GM10248 (cell line): ENCODE measurements around the gene TEAD1.

Source experiments
- CTCF ChIA-PET: fragments of 300-600 bp; sonication (Branson Sonifier 250); formaldehyde crosslinking; extraction: SDS; loops from one replicate; lab custom pipeline; 2021; ENCODE audit warnings: antibody characterized with exemption; lab: Yijun Ruan, JAX
- POLR2A ChIA-PET: fragments of 350-650 bp; sonication (Branson Sonifier 250); formaldehyde crosslinking; extraction: SDS; loops from one replicate; lab custom pipeline; 2020; ENCODE audit warnings: antibody characterized with exemption; lab: Yijun Ruan, JAX
- DNase-seq: peaks from one replicate; pipeline ENCODE4 v3.0.0; 2012; ENCODE audit errors: extremely low spot score
- CTCF ChIP-seq: IDR thresholded peaks from 2 replicates; pipeline ENCODE4 v1.5.1; 2012; ENCODE audit warnings: mild to moderate bottlenecking, low read depth; ENCODE audit errors: extremely low read depth, missing control alignments, control extremely low read depth

TEAD1 gene

DNA sequence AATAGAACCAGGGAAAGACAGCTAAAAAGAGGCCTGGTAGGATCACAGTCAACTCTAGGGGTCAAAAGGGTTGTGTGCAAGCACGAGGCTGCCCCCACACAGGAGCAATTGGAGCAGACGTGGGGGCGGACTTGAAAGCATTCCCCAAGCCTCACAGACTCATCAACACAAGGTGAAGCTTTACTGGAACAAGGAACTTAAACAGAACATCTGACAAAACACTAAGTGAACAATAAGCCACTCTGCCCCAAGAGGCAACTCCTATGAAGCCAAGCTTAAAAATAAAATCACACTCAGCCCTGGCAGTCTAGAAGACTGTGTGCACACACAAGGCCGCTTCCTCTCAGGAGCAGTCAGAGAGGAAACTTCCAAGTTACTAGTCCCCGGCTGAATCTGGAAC lies 32.2 kb upstream of the TEAD1 start:
- CTCF ChIA-PET, result interaction anchor here (0.8 to 1.8 kb wide), 6 partner anchors 18 to 353 kb away, joined by 3 to 4 read pairs (median 3); no protein-coding TSS in a partner anchor
- no peak for TF ChIP-seq CTCF
- DNase-seq, result no peak
- POLR2A ChIA-PET, result no interaction called here

GRCh38 chr11:12642806-12643428 lies 31.3 kb upstream of the TEAD1 start:
- TF ChIP-seq CTCF, result no peak
- no peak for DNase-seq
- ChIA-PET CTCF (interaction anchor here (0.8 kb wide), 1 partner anchor 36 kb away, joined by 3 read pairs; no protein-coding TSS in a partner anchor), POLR2A (no interaction called here)

DNA sequence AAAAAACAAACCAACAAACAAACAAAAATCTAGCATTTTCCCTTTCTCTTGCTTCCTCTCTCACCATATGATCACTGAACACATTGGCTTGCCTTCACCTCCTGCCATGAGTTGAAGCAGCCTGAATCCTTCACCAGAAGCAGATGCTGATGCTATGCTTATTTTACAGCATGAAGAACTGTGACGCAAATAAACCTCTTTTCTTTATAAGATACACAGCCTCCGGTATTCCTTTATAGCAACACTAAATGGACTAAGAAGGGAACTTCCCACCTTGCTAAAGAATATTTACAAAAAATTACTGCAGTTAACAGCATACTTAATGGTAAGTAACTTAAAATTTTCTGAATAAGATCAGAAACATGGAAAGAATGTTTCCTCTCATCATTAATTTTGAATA lies 27.7 kb upstream of the TEAD1 start:
- no peak for DNase-seq

GRCh38 chr11:12653729-12654128 lies 20.5 kb upstream of the TEAD1 start:
- TF ChIP-seq CTCF, result no peak
- POLR2A ChIA-PET, result no interaction called here
- CTCF ChIA-PET, result no interaction called here
- DNase-seq, result no peak

More for the DNA sequence above, 27.7 kb upstream of the TEAD1 start:
- ChIA-PET POLR2A (no interaction called here), CTCF (no interaction called here)
- TF ChIP-seq CTCF, result no peak

DNA sequence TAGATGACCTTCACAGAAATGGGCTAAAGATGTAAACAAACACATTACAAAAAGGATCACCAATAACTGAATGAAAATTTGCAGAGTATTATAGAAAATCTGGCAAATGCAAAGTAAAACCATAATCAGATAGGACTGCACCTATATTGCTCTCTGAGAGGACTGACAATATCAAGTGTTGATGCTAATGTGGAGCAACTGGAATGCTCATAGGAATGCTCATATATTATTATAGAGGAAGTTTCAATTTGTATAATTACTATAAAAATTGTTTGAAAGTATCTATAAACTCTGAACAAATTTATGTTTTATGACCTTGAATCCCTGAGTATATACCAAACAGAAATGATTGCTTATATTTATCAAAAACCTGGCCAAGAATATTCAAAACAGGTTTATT lies 18.4 kb upstream of the TEAD1 start:
- no peak for TF ChIP-seq CTCF
- POLR2A ChIA-PET, result no interaction called here
- CTCF ChIA-PET, result no interaction called here
- DNase-seq, result no peak

DNA sequence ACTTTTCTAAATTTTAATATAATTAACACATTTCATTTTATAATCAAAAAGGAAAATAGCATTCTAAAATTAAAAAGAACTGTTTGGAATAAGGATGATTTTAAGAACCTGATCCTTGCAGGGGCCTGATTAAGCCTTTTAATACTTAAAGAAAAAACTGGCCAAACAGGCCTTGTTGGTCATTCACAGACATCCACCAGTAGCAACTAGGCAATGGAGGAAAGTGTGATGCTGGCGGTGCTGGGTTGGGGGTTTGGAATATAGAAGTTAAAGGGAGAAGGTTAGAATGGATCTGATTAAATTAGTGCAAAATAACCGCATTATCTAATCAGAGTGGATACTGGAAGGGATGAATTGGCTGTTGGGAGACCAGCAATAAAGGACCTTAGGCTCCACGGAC lies 16.9 kb upstream of the TEAD1 start:
- no peak for TF ChIP-seq CTCF
- ChIA-PET CTCF (interaction anchor here (1.0 kb wide), 1 partner anchor 21 kb away, joined by 3 read pairs; no protein-coding TSS in a partner anchor), POLR2A (no interaction called here)
- no peak for DNase-seq
